HG02885 (cell line): ENCODE results near the gene NRROS.
"Not testable (repeated sequence)": the region's sequence is repeated elsewhere in the genome, so short reads cannot be mapped to it uniquely, and the experiment has no call there.

ENCODE experiments used
- ATAC-seq: cut with Tn5 transposase; IDR thresholded peaks from one replicate; pipeline ENCODE4 v1.9.1; 2021; ENCODE audit warnings: mild to moderate bottlenecking; ENCODE audit not compliant: unreplicated experiment, poor library complexity

The NRROS gene

GRCh38 chr3:196639483-196640296, at the start of gene NRROS:
TSS of gene NRROS (plus strand) at chr3:196639694. CDS start at chr3:196654540, 14,846 bp downstream.
- ATAC-seq, result peak; percentile 49

- ATAC-seq, result no peak
Measured at GRCh38 chr3:196590279-196590678, 49.2 kb upstream of the NRROS start.

GRCh38 chr3:196596355-196596754, 43.1 kb upstream of the NRROS start:
- ATAC-seq, result no peak

GRCh38 chr3:196597971-196598733, 41.3 kb upstream of the NRROS start:
- not testable (repeated sequence) for ATAC-seq

GRCh38 chr3:196599734-196600128, 39.8 kb upstream of the NRROS start:
- no peak for ATAC-seq

- ATAC-seq, result no peak
Measured at GRCh38 chr3:196600359-196600758, 39.1 kb upstream of the NRROS start.

GRCh38 chr3:196602673-196603072, 36.8 kb upstream of the NRROS start:
- no peak for ATAC-seq

- ATAC-seq, result no peak
Measured at GRCh38 chr3:196603683-196604082, 35.8 kb upstream of the NRROS start.

- ATAC-seq, result no peak
Measured at GRCh38 chr3:196604548-196604947, 34.9 kb upstream of the NRROS start.

- no peak for ATAC-seq
Measured at GRCh38 chr3:196608693-196609092, 30.8 kb upstream of the NRROS start.

- peak; percentile 91 for ATAC-seq
Measured at GRCh38 chr3:196609343-196609775, 30.1 kb upstream of the NRROS start.

- ATAC-seq, result no peak
Measured at GRCh38 chr3:196609805-196610515, 29.5 kb upstream of the NRROS start.

GRCh38 chr3:196611761-196612483, 27.6 kb upstream of the NRROS start:
- no peak for ATAC-seq

GRCh38 chr3:196615234-196615633, 24.3 kb upstream of the NRROS start:
- not testable (repeated sequence) for ATAC-seq

- no peak for ATAC-seq
Measured at GRCh38 chr3:196617256-196617655, 22.2 kb upstream of the NRROS start.

GRCh38 chr3:196619223-196619622, 20.3 kb upstream of the NRROS start:
- no peak for ATAC-seq

GRCh38 chr3:196619627-196620026, 19.9 kb upstream of the NRROS start:
- not testable (repeated sequence) for ATAC-seq

GRCh38 chr3:196620161-196620604, 19.3 kb upstream of the NRROS start:
- ATAC-seq, result peak; percentile 70

GRCh38 chr3:196620684-196621083, 18.8 kb upstream of the NRROS start:
- no peak for ATAC-seq

- no peak for ATAC-seq
Measured at GRCh38 chr3:196621611-196622010, 17.9 kb upstream of the NRROS start.
